NB4 (cell line): ENCODE data around the gene LHFPL5.

Source experiments
- CTCF ChIP-seq: IDR thresholded peaks from one replicate; pipeline ENCODE4 v1.5.1; 2012; ENCODE audit warnings: low read depth, low read length
- MAX ChIP-seq: IDR thresholded peaks from 2 replicates; pipeline ENCODE4 v1.6.1; 2011; ENCODE audit warnings: low read depth, low read length
- MYC ChIP-seq: IDR thresholded peaks from 2 replicates; pipeline ENCODE4 v1.6.1; 2011; ENCODE audit warnings: low read depth, low read length
- POLR2A ChIP-seq: IDR thresholded peaks from 2 replicates; pipeline ENCODE4 v1.6.1; 2011; ENCODE audit warnings: mild to moderate bottlenecking; ENCODE audit not compliant: insufficient read length; ENCODE audit errors: extremely low read depth

- TF ChIP-seq MAX (no peak), CTCF (peak; percentile 13), MYC (no peak), POLR2A (no peak)
These were observed at the start of gene LHFPL5 for GRCh38 chr6:35804996-35805736.
